Cerebellar cortex (tissue), 1 donor: Measurements from ENCODE around the gene GUCY2C.
A peak's percentile ranks its signal among the peaks of the same experiment; 100 is the strongest.

ENCODE experiments used
- DNase-seq: peaks from one replicate; pipeline ENCODE4 v3.0.0-alpha.2; 2015; ENCODE audit warnings: low spot score

Gene GUCY2C

DNA sequence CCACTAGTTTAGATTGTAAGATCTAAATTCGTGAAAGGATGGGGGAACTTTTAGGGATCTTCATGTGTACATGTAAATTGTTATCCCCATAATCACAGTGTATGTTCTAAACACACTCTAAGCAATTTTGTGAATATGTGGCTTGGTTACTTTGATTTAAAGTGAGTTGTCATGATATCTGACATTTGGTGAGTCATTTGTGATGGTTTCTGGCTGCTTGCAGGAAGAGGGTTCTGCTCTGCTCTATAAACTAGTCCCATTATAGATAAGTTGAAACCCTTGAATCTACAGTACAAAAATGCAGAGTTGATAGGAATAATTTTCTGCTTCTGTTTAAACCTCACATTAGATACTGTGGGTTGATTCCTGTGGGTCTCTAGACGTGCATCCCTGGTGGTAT, 14.8 kb downstream of the GUCY2C start:
- DNase-seq = no peak

DNA sequence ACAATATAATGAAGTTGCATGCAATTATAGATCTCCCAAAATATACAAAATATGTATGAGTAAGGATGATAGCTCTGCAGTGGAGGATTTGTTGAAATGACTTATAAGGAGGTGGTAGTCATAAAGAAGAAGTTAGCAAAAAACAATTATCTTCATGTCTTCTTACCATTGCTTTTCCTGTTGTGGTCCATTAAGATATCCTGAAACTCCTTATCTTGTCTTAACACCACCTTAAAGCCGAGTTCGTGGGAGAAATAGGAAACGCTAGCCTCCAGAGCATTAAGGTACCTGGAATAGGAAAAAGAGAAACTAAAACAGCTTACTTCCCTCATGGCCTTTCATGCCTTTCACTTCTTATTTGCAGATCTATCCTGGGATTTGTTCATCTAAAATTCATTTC, 15.2 kb downstream of the GUCY2C start:
- DNase-seq = no peak

DNA sequence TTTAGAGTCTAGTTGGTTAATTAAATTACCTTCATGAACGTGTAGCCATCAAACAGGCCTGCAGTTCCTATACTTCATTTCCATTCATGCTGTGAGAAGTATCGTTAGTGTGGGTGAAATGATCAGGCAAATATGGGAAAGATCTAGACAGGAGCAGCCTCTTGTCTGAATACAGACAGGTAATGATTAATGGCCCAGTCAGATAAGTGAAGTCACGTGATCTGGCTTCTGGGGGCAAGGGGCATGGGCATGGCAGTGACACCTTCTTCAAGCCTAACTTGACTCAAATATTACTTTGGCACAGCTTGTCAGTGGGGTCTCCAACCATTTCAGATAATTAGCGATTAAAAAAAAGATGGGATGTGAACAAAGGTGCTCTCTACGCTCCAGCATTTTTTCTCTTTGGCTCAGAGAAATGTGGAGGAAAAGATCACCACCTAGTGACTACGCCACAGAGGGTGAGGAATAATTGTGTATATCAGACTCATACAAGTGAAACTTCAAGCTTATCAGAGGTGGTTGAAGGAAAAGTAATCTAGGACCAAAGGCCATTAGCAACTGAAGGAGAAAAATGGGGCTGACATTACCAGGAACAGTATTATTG, 17.8 kb downstream of the GUCY2C start:
- DNase-seq = no peak

DNA sequence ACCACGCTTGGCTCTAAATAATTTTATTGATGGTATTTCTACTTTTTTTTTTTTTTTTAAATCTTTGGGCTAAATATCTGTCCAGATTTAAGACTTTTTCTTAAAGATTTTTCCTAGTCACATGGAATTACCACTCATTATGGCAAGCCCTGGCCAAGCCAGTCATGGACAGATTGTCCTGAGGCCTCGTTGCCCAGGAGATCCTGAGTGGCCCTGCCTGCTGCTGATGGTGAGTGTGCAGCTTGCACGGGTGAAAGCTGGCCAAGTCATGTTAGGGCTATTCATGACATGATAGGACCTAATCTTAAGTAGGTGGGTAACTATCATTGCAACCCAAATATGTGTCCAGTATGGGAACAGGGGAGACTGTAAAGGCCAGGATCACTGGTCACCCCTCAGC, 27.8 kb downstream of the GUCY2C start:
- DNase-seq = no peak

DNA sequence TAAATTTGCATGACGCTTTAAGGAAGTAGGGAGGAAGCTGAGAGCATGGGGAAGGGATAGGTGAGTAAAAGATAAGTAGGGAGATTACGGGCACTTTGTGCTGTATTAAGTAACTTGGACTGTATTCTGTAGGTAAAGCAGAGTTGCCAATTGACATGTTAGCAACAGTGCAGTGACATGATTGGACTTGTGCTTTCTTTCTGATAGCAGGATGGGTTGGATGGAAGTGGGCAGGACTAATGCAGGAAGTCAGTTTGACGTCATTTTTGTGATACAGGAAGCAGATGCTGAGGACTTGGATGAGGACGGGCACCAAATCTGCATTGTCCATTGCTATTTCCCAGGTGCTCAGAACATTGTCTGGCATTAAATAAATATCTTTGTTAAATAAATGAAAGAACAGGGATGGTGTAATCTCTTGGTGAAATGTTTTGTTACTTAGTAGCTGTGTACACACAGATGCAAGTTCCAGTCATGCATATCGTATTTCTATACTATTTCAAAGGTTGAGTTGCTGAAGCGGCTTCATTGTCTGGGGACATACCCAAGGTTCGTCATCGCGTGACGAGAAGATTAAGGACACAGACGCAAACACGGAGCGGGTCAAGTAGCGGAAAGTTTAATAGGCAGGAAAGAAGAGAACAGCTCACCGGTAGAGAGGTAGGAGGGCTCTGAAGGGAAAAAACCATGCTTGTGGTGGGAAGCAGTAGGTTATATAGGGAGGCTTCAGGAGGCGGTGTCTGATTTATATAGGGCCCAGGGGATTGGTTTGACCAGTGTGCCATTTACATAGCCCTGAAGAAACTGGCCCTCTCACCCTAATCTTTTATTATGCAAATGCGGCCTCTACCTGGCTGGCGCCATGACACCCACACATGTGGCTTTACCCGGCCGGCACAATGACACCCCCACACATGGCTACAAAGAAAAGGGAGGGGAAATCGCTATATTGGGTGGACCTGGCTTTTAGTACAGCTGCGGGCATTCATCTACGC, 30.7 kb downstream of the GUCY2C start:
- DNase-seq = no peak

DNA sequence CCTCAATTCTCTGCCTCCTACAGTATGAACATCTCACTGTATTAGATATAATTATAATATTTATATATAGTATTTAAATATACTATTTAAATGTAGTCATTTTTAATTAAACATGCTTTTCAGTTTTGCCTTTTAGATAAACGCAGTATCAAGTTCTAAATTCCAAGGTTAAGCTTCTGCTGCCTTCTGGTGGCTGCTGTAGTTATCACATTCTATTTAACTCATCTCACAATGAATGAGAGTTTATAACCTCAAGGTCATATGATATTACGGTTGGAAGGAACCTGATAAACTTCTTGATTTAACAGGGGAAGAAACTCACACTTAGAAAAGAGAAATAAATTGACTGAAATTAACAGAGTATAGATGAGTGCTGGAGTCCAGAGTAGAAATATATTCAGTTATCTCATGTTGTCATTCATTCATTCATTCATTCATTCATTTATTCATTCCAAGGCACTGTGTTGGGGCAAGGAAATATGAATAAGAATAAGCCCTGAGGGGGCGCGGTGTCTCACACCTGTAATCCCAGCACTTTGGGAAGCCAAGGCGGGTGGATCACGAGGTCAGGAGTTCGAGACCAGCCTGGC, 31.9 kb downstream of the GUCY2C start:
- peak; percentile 37 for DNase-seq

DNA sequence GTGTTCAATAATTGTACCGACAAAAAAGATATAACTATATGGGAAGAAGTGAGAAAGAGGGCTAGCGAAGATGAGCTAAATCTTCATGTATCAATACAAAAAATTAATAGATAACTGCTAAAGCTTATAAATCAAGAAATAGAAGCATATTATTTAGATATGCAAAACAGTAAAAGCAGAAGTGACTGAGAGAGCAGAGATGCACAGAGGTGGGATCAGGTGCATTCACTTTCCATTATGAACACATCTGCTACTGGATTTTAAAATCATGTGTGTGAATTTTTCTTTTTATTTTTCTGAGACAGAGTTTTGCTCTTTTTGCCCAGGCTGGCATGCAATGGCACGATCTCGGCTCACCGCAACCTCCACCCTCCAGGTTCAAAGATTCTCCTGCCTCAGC, 33.4 kb downstream of the GUCY2C start:
- no peak for DNase-seq

DNA sequence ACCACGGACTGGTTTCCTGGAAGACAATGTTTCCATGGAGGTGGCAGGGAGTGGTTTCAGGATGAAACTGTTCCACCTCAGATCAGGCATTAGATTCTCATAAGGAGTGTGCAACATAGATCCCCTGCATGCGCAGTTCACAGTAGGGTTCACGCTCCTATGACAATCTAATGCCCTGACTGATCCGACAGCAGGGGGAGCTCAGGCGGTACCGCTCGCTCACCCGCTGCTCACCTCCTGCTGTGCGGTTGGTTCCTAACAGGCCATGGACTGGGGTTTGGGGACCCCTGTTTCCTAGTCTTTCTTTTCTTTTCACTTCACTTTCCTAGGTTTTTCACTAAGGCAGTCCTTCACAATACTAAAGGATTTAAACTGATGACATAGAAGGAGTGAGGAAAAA, 39.6 kb downstream of the GUCY2C start:
- DNase-seq = no peak

DNA sequence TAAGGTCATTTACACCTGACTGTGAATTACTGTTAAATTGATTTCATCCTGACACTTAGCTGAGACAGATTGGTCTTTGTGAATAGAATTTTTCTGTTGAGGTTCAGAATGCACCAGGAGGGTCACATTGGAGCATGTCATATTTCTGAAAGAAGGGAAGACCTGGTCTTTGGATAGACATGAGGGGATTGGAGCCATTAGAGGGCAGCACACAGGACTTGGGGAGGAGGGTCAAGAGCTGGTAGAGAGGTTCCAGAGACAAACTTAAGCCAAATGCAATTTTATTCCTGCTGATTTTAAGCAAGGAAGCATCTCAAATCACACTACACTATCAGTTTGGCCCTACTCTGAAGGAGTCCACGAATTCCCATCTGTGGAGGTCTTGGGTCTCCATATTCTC, 41.1 kb downstream of the GUCY2C start:
- no peak for DNase-seq

DNA sequence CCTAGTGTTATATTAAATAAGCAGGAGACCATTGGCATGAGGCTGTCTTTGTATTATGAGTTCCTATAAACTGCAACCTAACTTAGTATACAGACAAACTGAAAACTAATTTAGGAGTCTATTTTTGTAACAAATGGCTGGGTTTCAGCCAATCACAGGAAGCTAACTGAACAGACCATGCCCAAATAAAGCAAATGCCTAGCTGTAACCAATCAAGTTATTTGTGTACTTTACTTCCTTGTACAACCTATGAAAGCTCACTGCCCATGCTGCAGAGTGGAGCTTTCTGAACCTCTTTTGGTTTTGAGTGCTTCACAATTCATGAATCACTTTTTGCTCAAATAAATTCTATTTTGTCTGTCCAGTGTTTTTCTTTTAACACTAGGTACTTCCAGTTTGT, 41.6 kb downstream of the GUCY2C start:
- DNase-seq = no peak

DNA sequence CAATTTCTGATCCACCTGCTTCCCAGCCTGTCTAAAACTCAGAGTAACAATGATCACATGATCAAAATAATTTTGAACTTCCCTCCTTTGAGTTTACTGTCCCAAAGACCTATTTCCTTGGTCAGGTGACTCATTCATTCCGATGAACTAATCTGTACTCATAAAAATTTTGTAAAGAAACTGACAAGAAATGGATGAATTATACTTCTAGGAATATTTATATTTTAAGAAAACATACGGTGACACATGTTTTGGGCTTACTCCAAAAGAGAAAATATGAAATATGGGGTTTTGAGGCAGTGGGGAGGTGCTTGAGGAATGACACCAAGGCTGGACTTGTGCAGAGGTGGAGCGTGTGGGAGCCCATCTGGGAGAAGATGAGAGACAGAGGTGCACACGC, 42.0 kb downstream of the GUCY2C start:
- no peak for DNase-seq

DNA sequence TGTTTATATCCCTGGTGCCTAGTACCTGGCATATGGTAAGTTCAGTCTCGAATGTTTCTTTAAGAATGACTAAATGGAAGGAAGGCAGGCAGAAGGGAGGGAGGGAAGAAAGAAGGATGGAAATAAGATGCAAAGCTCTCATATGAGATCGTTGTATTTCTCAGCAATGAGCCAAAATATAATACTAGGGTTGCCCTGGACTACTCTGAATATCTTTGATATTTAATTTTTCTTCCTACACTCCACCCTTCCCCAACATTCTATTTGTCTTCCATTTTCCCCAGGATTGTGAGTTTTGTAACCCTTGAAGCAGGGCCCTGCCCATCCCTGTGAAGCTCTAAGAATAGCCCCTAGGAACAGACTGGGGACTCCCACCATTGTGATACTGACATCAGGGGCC, 43.9 kb downstream of the GUCY2C start:
- no peak for DNase-seq

DNA sequence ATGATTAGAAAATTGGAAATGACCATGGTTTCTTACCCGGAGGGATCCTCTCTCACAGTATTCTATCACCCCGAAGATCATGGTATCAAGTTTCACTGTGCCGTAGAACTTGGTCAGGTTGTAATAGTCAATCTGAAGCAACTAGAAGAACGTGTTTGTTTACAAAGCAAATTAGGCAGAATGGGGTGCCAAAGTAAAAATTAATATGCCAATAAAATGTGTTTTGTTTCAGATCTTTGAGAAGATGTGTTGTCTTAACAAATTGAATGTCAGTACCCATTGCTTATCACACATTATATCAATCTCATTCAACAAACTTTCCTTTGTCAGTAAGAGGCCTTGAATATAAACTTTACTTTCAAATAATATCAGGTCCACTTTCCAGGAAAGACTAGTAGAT, 45.0 kb downstream of the GUCY2C start:
- no peak for DNase-seq

DNA sequence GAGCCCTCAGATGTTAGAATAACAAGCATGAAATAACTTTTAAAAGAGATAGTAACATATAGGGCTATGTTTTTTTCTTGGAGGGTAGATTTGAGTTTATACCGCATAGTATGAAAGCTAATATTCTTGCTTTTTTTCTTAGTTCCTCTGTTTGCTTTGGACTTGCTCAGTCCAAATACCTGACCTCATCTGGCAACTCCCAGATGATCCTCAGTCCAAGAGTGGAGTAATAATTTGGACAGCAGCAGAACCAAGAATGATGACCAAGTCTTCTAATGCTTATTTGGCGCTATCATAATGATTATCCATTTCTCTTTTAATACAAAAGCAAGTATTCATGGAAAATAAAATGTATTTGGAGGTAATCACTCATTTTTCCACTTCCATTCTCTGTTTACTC, 45.6 kb downstream of the GUCY2C start:
- DNase-seq = no peak

DNA sequence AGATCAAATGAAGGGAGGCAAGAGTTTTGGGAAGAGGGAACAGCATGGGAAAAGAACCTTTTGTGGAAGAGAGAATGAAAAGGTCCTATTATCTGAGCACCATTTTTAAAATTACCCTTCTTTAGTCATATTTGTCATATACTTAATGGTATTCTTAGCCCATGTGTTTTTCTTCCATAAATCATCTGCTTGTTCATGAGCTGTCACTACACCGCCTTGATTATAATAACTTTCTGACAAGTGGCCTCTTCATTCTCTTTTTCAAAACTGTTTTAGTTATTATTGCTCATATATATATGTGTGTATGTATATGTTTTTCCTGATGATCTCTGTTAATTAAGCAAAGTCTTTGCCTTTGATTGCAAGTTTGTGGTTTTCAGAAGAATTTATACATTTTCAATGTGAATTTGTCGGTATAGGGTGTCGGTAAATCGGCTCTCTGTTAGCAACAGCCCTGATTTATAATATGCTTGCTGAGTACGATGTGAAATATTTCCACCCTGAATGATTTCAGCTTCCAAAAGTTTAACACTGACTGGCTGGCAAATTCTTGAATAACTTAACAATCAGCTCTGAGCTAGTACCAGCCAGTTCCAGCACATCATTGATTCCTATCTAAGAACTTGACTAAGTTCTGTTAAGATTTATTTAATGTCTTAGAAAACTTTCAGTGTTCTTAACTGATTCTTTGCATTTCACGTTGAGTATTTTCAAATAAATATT, 49.2 kb downstream of the GUCY2C start:
- no peak for DNase-seq

DNA sequence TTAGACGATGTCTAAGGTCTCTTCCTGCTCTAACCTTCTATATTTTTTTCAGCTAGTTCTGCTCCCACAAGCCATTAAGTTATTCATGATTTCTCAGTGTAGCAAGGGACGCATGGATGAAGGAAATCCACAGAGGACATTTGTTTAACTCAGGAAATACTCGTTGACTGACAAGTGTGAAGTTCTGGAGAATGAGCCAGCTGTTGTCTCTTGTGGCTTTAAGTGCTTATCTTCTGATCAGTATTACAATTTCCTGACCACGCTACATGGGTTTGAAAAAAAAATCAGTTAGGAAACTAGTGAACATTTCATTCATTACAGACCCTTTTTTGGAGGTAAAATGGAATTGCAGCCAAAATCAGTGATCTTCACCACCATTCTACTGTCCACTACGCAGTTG, 53.1 kb downstream of the GUCY2C start:
- DNase-seq = no peak

DNA sequence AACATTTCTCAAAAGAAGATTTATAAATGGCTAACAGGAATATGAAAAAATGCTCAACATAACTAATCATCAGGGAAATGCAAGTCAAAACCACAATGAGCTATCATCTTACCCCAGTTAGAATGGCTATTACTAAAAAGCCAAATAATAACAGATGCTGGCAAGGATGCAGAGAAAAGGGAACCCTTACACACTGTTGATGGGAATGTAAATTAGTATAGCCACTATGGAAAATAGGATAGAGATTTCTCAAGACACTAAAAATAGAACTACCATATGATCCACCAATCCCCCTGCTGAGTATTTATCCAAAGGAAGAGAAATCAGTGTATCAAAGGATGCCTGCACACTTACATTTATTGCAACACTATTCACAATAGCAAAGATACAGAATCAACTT, 58.3 kb downstream of the GUCY2C start:
- no peak for DNase-seq

DNA sequence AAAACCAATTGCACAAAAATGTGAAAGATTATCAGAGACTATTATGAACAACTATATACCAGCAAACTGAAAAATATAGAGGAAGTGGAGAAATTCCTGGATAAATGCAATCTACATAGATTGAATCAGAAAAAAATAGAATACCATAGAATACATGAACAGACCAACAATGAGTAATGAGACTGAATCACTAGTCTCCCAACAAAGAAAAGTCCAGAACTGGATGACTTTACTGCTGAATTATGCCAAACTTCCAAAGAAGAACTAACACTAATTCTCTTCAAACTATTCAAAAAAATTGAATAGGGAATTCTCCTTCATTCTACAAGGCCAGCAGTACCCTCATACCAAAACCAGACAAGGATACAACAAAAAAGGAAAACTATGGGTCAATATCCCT, 60.6 kb downstream of the GUCY2C start:
- no peak for DNase-seq

DNA sequence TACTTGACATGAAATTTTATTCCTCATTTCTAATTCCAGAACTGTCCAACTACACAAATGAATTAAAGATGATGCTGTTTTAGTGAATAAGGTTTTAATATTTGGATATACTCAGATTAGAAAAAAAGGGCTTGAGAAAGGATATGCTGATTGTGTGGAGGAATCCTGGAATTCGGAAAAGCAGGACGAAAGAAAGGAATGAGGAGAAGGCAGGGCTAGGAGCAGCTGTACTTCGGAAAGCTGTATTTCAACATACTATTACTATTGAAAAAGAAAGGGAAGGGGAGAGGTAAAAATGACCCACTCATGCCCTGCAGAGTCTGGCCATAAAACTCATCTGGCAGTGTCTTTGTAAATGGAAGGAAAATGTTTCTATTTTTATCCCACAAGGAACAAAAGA, 65.6 kb downstream of the GUCY2C start:
- DNase-seq = no peak

DNA sequence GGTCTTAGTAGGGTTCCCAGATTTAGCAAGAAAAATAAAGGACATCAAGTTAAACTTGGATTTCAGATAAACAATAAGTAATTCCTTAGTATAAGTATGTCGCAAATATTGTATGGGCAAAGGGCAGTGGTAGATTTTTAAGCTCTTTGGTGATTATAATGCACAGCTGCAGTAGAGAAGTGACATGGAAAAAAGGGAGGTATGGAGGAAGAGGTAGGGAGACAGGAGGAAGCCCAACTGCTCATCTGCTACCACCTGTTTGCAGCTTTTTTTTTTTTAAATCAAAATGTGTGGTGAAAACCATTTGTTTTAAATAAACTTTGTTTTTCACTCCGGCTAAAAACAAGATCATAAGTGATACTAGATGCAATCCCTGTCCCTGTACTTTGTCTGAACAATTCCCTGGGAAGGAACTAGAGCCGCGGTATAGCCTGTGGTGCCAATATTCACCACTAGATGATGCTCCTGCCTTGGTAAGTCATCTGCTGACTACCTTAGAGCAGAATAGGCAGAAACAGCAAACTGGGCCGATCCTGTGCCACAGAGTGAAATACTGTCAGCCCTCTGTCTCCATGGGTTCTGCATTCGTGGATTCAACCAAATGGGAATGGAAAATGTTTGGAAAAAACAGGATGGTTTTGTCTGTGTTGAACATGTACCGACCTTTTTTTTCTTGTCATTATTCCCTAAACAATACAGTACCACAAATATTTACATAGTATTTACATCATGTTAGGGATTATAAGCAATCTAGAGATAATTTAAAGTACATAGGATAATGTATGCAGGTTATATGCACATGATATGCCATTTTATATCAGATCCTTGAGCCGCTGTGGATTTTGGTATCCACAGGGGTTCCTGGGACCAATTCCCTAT, 66.3 kb downstream of the GUCY2C start:
- DNase-seq = peak; percentile 81

DNA sequence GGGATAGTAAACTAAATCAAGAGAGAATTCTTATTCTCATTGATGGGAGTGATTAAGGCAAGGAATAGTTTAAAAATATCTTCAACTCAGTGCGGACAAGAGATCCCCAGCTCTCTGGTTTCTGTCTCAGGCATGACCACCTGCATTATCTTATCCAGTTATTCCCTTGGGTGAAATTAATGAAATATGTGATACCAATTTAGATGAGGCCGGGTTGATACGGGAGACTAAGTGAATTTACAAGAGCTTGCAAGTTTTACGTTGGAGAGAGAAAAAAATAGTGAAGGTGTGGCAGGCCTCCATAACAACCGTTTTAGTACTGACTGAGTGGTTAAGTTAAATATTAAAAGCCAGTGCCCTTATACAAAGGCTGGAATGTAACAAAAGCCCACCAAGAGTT, 67.6 kb downstream of the GUCY2C start:
- DNase-seq = no peak

DNA sequence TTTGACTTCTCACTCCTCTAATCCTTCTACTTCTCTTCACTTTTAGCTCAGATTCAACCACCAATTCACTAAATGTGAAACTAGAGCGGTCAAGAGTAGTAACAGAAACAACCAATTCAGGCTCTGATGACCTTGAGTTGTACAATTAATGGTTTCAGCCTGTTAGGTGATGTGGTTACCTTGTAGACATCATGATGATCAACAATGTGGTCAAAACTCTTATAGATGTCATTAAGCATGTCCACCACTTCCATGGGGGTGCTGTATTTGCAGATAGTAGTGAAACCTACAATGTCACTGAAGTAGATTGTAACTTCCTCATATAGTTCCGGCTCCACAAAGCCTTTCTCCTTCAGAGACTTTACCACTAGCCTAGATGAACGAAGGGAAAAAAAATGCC, 74.6 kb downstream of the GUCY2C start:
- DNase-seq = no peak
